ENCODE measurements around the gene NBEA. TPM values are rescaled to one million over a fixed set of nuclear protein-coding genes. Genes with fewer than 3 reads are reported as not detected.
A peak's percentile ranks its signal among the peaks of the same experiment; 100 is the strongest.

Gene NBEA
- total and polyA plus RNA-seq, 2 experiments from 2014 or later: 9.1 to 29.1 TPM

DNA sequence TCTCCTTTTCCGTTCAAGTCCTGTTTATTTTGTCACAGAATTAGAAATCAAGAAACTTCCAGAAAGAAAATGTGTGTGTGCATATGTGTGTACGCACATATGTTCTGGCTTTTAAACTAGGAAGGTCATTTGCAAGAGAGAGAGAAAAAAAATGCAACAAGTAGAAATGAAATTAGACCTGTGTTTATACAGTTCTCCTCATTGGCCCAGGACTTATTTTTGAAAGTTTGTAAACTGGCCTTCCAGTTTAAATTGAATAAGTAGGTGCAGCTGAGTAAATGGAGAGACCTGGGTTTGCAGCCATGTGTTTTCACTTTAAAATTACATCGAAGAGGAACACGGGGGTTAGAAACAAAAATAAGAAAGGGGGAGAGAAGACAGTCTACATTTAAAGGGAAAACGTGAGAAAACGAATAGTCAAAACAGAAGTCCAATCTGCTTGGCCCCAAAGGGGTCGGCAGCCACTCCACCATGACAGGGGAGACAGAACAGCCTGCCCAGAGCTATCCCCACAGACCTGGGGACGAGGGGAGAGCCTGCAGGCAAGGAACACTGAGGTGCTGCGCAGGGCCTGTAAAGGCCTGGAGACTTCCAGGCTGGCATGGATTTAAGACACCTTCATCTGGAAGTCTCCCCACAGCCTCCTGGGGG, 751.2 kb downstream of the NBEA start:
- Histone ChIP-seq H3F3A (replicated peaks; ENCODE audit: low read depth) (no peaks in the 10 kb centered on the region), H3K36me3 (ENCODE audit: insufficient read depth) (no peaks in the 10 kb centered on the region), H3K27me3 (ENCODE audit: insufficient read depth) (no peaks in the 10 kb centered on the region), H4K20me1 (replicated peaks; ENCODE audit: insufficient read depth) (no peaks in the 10 kb centered on the region), H3K4me1 (ENCODE audit: insufficient read depth) (peaks cover 10% of the 10 kb centered on the region; the same call in 1 of the 2 replicates), H3K9me2 (ENCODE audit: insufficient read depth) (no peaks in the 10 kb centered on the region; the same call in 1 of the 2 replicates), H2AFZ (0 out of 2 replicates have a peak overlapping the region, but pooled peaks have one; percentile 12), H3K27ac (ENCODE audit: low read depth) (no peak overlapping the region), H3K79me2 (replicated peaks; ENCODE audit: insufficient read depth) (no peaks in the 10 kb centered on the region), H3K4me3 (no peak overlapping the region), H3K4me2 (no peak overlapping the region)
- H3K36me3 Mint-ChIP-seq (ENCODE audit: low read depth): no peaks in the 10 kb centered on the region
- no peak for TF ChIP-seq JUNB (IDR thresholded peaks at IDR 0.05; ENCODE audit: unreplicated experiment)
- TF ChIP-seq, protein P1, sequence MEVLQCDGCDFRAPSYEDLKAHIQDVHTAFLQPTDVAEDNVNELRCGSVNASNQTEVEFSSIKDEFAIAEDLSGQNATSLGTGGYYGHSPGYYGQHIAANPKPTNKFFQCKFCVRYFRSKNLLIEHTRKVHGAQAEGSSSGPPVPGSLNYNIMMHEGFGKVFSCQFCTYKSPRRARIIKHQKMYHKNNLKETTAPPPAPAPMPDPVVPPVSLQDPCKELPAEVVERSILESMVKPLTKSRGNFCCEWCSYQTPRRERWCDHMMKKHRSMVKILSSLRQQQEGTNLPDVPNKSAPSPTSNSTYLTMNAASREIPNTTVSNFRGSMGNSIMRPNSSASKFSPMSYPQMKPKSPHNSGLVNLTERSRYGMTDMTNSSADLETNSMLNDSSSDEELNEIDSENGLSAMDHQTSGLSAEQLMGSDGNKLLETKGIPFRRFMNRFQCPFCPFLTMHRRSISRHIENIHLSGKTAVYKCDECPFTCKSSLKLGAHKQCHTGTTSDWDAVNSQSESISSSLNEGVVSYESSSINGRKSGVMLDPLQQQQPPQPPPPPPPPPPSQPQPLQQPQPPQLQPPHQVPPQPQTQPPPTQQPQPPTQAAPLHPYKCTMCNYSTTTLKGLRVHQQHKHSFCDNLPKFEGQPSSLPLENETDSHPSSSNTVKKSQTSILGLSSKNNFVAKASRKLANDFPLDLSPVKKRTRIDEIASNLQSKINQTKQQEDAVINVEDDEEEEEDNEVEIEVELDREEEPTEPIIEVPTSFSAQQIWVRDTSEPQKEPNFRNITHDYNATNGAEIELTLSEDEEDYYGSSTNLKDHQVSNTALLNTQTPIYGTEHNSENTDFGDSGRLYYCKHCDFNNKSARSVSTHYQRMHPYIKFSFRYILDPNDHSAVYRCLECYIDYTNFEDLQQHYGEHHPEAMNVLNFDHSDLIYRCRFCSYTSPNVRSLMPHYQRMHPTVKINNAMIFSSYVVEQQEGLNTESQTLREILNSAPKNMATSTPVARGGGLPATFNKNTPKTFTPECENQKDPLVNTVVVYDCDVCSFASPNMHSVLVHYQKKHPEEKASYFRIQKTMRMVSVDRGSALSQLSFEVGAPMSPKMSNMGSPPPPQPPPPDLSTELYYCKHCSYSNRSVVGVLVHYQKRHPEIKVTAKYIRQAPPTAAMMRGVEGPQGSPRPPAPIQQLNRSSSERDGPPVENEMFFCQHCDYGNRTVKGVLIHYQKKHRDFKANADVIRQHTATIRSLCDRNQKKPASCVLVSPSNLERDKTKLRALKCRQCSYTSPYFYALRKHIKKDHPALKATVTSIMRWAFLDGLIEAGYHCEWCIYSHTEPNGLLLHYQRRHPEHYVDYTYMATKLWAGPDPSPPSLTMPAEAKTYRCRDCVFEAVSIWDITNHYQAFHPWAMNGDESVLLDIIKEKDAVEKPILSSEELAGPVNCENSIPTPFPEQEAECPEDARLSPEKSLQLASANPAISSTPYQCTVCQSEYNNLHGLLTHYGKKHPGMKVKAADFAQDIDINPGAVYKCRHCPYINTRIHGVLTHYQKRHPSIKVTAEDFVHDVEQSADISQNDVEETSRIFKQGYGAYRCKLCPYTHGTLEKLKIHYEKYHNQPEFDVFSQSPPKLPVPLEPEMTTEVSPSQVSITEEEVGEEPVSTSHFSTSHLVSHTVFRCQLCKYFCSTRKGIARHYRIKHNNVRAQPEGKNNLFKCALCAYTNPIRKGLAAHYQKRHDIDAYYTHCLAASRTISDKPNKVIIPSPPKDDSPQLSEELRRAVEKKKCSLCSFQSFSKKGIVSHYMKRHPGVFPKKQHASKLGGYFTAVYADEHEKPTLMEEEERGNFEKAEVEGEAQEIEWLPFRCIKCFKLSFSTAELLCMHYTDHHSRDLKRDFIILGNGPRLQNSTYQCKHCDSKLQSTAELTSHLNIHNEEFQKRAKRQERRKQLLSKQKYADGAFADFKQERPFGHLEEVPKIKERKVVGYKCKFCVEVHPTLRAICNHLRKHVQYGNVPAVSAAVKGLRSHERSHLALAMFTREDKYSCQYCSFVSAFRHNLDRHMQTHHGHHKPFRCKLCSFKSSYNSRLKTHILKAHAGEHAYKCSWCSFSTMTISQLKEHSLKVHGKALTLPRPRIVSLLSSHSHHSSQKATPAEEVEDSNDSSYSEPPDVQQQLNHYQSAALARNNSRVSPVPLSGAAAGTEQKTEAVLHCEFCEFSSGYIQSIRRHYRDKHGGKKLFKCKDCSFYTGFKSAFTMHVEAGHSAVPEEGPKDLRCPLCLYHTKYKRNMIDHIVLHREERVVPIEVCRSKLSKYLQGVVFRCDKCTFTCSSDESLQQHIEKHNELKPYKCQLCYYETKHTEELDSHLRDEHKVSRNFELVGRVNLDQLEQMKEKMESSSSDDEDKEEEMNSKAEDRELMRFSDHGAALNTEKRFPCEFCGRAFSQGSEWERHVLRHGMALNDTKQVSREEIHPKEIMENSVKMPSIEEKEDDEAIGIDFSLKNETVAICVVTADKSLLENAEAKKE (CRISPR knock-in tag; IDR thresholded peaks at IDR 0.05): no peak
- TF ChIP-seq EZH2 (IDR thresholded peaks at IDR 0.05; ENCODE audit: low read depth, unreplicated experiment): no peak
- no peak for TF ChIP-seq ZNF331 (CRISPR knock-in tag; IDR thresholded peaks at IDR 0.05; ENCODE audit: low read depth)
- TF ChIP-seq NANOG (IDR thresholded peaks at IDR 0.05; ENCODE audit: borderline replicate concordance): no peak
- no peak for TF ChIP-seq CREB1 (CRISPR knock-in tag; IDR thresholded peaks at IDR 0.05; ENCODE audit: low read depth)
- TF ChIP-seq EZH2phosphoT487 (IDR thresholded peaks at IDR 0.05; ENCODE audit: unreplicated experiment): no peak
- TF ChIP-seq STAT1 (IDR thresholded peaks at IDR 0.05; ENCODE audit: unreplicated experiment): no peak
- TF ChIP-seq, protein P2, sequence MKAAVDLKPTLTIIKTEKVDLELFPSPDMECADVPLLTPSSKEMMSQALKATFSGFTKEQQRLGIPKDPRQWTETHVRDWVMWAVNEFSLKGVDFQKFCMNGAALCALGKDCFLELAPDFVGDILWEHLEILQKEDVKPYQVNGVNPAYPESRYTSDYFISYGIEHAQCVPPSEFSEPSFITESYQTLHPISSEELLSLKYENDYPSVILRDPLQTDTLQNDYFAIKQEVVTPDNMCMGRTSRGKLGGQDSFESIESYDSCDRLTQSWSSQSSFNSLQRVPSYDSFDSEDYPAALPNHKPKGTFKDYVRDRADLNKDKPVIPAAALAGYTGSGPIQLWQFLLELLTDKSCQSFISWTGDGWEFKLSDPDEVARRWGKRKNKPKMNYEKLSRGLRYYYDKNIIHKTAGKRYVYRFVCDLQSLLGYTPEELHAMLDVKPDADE (IDR thresholded peaks at IDR 0.05): no peak
- TF ChIP-seq, protein P3, sequence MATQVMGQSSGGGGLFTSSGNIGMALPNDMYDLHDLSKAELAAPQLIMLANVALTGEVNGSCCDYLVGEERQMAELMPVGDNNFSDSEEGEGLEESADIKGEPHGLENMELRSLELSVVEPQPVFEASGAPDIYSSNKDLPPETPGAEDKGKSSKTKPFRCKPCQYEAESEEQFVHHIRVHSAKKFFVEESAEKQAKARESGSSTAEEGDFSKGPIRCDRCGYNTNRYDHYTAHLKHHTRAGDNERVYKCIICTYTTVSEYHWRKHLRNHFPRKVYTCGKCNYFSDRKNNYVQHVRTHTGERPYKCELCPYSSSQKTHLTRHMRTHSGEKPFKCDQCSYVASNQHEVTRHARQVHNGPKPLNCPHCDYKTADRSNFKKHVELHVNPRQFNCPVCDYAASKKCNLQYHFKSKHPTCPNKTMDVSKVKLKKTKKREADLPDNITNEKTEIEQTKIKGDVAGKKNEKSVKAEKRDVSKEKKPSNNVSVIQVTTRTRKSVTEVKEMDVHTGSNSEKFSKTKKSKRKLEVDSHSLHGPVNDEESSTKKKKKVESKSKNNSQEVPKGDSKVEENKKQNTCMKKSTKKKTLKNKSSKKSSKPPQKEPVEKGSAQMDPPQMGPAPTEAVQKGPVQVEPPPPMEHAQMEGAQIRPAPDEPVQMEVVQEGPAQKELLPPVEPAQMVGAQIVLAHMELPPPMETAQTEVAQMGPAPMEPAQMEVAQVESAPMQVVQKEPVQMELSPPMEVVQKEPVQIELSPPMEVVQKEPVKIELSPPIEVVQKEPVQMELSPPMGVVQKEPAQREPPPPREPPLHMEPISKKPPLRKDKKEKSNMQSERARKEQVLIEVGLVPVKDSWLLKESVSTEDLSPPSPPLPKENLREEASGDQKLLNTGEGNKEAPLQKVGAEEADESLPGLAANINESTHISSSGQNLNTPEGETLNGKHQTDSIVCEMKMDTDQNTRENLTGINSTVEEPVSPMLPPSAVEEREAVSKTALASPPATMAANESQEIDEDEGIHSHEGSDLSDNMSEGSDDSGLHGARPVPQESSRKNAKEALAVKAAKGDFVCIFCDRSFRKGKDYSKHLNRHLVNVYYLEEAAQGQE (IDR thresholded peaks at IDR 0.05; ENCODE audit: unreplicated experiment): no peak
- TF ChIP-seq, protein P4, sequence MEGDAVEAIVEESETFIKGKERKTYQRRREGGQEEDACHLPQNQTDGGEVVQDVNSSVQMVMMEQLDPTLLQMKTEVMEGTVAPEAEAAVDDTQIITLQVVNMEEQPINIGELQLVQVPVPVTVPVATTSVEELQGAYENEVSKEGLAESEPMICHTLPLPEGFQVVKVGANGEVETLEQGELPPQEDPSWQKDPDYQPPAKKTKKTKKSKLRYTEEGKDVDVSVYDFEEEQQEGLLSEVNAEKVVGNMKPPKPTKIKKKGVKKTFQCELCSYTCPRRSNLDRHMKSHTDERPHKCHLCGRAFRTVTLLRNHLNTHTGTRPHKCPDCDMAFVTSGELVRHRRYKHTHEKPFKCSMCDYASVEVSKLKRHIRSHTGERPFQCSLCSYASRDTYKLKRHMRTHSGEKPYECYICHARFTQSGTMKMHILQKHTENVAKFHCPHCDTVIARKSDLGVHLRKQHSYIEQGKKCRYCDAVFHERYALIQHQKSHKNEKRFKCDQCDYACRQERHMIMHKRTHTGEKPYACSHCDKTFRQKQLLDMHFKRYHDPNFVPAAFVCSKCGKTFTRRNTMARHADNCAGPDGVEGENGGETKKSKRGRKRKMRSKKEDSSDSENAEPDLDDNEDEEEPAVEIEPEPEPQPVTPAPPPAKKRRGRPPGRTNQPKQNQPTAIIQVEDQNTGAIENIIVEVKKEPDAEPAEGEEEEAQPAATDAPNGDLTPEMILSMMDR (conservative IDR thresholded peaks at IDR 0.05; ENCODE audit: low read depth in 2 of 2): no peak
- TF ChIP-seq ZNF114 (CRISPR knock-in tag; IDR thresholded peaks at IDR 0.05): no peak
- TF ChIP-seq POLR2AphosphoS5 (IDR thresholded peaks at IDR 0.05; ENCODE audit: low read depth): no peak
- ATAC-seq (no peak), DNase-seq (ENCODE audit: low spot score) (no peak)
- peaks cover 13% of the 10 kb centered on the region for H3K4me1 Mint-ChIP-seq
- peaks cover 10% of the 10 kb centered on the region for H3K27me3 Mint-ChIP-seq (ENCODE audit: insufficient read depth, low read depth, poor library complexity)
- H3K4me3 Mint-ChIP-seq: no peak overlapping the region
- no peak overlapping the region for H3K27ac Mint-ChIP-seq
- no peaks in the 10 kb centered on the region for H3K9me3 Mint-ChIP-seq

All from GM23338 (cell line).